Kidney glomerular epithelial cell (primary cell): Measurements from ENCODE around the gene ZDHHC9.

Experiments
- DNase-seq: peaks from one replicate; lab custom pipeline; 2025; lab: John Stamatoyannopoulos, UW

ZDHHC9 gene

DNA sequence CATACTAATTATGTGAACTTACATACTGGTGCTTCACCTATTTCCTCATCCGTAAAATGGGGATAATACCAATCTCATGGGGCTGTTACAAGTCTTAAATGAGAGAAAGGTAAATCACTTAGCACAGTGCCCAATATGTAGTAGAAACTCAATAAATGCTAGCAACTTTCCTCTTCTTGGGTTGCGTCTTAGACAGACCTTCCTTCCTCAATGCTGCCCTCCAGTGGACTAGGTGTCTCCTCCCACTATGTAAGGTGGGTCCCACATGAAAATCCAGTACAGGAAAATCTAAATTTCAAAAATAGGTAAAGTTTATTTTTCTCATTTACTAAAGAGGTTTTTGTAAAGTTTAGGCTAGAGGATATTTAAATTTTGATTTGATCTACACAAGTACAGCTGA, 20.6 kb downstream of the ZDHHC9 start:
- no peak for DNase-seq

DNA sequence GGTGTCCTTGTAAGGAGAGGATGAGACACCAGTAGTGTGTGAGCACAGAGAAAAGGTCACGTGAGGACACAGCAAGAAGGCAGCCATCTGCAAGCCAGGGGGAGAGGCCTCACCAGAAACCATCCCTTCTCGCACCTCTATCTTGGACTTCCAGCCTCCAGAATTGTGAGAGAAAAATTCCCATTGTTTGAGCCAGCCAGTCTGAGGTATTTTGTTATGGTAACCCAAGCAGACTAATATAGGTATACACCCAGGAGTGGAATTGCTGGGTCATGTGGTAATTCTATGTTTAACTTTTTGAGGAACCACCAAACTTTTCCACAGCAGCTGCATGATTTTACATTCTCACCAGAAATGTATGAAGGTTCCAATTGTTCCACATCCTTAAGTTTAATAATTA, 25.6 kb downstream of the ZDHHC9 start:
- DNase-seq = no peak

DNA sequence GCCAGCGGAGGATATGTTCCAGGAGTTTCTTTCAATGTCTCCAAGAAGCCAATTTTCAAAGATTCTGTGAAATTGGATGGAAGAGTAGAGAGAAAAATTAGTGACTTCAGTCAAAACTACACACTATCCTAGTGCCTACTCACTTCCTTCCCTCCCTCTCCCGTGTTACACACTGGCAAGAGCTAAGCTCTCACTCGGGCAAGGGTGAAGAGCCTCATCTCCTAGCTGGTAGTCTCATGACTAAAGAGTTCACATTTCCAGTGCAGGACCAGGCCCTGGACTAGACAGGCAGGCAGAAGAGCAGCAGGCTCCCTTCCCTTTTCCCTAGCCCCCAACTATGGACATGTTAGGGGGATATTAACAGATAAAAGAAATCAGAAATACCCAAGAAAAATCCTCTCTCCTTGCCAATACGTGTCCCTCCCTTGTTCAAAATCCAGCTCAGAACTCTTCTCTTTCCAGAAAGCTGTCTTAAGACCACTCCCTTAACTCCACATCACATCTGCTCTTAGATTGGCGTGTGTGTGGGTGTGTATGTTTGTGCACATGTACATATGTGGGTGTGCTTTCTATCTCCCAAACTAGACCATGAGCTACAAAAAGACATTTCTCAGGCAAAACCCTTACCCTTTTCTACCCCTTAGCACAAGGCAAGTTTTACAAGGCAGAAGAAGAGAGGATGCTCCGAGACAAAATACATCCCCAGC, 29.9 kb downstream of the ZDHHC9 start:
- DNase-seq = no peak

DNA sequence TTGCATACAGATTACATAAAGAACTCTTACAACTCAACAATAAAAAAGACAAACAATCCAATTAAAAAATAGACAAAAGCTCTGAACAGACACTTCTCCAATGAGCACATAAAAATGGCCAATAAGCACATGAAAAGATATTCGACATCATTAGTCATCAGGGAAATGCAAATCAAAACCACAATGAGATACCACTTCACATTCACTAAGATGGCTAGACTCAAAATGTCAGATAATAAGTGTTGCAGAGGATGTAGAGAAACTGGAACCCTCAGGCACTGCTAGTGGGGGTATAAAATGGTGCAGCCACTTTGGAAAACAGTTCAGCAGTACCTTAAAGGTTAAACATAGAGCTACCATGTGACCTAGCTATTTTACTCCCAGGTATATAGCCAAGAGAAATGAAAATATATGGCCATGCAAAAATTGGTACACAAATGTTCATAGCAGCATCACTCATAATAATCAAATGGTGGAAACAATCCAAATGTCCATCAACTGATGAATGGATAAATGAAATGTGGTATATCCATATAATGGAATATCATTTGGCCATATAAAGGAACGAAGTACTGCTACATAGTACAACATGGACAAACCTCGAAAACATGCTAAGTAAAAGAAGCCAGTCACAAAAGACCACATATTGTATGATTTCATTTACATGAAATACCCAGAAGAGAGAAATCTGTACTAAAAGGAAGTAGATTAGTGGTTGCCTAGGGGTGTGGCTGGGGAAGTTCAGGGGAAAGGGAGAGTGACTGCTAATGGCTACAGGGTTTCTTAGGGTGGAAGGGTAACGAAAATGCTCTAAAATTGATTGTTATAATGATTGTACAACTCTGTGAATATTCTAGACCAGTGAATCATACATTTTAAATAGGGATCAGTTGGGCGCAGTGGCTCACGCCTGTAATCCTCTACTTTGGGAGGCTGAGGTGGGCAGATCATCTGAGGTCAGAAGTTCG, 34.6 kb downstream of the ZDHHC9 start:
- DNase-seq = no peak

DNA sequence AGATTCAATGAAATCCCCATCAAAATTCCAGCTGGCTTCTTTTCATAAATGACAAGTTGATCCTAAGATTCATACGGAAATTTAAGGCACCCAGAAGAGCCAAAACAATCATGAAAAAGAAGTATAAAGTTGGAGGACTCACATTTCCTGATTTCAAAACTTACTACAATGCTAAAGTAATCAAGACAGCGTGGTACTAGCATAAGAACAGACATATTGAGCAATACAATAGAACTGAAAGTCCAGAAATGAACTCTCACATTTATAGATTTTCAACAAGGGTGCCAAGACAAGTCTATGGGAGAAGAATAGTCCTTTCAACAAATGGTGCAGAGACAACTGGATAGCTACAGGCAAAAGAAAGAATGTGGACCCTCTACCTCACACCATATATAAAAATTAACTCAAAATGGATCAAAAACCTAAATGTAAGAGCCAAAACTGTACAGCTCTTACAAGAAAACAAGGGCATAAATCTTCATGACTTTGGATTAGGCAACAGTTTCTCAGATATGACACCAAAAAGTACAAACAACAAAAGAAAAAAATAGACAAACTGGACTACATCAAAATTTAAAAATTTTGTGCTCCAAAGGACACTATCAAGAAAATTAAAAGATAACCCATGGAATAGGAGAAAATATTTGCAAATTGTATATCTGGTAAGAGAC, 35.4 kb downstream of the ZDHHC9 start:
- no peak for DNase-seq

DNA sequence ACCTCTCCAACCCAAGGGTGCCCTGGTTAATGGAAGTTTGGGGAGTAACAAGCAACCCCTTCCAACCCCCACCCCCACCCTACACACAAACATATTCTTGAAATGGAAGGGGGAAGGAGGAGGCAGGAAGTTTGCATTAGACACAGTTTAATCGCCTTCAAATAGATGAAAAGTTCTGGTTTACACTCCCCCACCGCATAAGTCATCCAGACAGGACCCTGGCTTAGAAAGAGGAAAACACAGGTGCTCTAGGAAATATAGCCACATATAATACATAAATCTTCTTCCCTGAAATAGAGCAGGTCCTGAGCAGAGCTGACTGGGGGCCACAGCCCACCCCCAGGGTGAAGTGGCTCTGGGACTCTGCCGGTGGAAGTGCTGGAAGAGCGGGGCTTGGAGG, 38.9 kb downstream of the ZDHHC9 start:
- DNase-seq = no peak

DNA sequence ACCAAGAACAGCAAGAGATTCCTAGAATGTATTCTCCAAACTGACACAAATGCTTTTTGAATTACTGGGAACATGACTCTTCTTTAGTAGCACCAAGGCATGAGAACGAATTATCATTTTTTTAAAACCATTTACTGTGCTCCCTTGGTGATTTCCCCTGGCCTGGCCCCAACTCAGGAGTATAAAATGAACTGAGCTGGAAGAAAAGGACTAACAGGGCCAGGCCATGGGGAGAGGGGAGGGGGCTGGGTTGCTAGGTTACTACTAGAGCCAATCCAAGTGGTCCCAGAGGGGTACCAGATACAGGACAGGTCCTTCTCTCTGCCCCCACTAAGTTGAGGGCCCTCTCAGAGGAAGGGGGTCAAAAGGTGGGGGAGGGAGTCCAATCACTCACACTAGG, 40.8 kb downstream of the ZDHHC9 start:
- DNase-seq = no peak

DNA sequence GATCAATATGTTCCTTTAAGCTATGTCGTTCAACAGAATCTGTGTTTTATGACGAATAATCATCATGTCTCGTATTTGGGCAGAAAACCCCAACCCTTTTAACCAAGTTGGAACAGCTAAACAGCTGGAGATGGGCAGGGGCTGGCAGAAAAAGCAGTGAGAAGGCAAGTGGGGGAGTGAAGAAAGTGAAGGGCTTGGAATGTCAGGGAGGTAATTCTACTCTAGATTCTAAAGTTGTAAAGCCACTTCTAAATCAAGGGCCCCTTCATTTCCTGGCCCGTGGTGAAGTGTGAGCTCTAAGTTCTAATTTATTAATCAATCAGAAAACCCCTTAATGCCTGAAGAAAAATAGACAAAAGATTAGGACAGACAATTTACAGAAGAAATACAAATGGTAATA, 43.5 kb downstream of the ZDHHC9 start:
- no peak for DNase-seq

DNA sequence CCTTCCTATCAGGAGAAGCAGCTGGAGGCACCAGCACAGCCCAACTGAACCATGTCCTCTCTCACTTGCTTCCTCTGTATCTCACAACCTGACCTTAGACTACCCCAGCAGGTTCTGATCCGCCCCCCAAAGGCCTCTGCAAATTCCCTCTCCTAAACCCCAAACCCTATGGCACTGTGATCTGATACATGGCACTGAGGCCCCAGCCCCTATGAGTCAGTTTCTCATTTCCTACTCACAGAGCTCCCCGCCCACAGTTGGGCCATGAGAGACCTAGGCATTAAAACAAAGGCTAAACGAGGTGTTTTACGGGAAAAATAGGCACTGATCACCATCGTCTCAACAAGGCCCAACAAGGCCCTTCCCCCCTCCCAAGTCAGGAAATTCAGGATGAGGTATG, 44.8 kb downstream of the ZDHHC9 start:
- DNase-seq = no peak

DNA sequence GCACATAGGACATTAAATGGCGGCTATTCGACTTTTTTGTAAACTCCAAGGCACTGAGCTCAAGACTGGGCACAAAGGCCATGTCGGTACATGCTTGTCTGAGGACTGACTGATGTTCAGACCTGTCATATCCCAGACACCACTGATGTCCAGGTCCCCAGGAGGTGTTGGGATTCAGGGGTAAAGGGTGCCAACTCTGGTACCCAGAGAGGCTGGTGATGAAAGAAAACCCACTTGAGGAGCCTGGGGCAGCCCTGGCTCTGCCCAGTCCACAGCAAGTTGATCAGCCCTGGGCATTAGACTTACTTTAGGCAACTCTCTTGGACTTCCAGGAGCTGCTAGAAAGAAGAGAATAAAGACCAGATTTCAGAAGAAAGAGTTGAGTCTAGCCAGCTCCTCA, 45.2 kb downstream of the ZDHHC9 start:
- DNase-seq = no peak

DNA sequence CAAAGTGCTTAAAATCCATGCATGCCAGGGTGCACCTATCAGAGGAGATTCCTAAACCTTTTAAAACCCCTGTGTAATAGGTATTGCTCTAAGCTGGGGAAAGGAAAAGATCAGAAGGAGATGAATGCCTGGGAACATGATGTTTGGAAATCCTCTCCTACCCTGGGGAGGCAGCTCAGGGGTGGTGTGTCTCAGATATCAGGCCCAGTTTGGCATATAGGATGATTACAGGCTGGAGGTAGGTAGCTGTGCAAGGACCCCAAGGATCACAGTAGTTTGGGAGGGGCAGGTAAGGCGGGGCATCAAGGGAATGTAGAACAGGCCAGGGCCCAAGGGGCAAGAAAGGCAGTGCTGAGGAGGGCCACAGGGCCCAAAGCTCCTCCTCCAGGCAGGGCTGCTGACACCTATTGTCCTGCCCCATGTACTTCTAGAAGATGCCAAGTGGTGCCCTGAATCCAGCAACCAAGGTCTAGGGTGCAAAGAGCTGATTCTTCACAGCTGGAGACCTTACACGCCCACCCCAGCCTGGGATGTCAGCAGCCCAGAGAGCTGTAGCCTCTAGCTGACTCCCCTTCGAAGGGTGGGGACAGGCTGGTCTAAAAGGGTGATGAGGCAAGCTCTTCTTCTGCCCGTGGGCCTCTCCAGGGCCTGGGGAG, 46.3 kb downstream of the ZDHHC9 start:
- DNase-seq = no peak

DNA sequence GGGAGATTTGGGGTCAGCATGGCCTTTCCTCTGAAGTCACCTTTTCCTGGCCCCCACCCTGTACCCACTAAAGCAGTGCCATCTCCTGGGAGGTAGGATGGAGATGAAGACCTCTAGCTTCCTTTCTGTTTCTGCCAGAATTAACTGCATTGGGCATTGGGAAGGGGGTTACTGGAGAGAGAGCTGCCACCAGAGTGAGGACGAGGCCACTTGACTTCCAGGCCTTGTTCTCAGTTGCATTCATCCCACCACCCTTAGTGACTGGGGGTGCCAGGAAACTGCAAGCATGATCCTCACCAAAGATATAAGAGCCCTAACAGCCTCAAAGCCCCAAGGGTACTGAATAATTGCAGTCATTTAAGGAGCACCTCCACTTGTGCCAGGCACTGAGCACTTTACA, 48.1 kb downstream of the ZDHHC9 start:
- DNase-seq = no peak

DNA sequence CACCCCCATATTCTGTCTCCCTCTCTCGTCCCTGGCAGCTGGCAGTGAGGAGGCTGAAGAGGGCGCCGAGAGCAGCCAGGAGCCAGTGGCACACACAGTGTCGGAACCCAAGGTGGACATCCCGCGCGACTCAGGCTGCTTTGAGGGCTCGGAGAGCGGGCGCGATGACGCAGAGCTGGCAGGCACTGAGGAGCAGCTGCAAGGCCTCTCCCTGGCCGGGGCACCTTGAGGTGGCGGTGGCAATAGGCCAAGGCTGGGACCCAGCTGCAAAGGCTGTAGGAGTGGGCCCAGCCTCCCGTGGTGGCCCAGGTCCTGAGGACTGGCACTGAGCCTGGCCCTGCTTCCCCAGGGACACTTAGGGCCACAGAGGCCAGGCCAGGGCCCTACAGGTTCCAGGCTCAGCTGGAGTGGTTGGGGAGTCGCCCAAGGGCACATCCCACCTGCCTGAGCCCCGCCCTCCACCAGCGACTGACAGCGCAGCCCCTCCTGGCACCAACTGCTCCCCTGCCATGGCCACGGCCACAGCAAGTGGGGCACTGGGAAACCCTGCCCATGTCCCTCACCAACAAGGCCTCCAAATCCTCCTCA, 50.0 kb downstream of the ZDHHC9 start:
- no peak for DNase-seq

DNA sequence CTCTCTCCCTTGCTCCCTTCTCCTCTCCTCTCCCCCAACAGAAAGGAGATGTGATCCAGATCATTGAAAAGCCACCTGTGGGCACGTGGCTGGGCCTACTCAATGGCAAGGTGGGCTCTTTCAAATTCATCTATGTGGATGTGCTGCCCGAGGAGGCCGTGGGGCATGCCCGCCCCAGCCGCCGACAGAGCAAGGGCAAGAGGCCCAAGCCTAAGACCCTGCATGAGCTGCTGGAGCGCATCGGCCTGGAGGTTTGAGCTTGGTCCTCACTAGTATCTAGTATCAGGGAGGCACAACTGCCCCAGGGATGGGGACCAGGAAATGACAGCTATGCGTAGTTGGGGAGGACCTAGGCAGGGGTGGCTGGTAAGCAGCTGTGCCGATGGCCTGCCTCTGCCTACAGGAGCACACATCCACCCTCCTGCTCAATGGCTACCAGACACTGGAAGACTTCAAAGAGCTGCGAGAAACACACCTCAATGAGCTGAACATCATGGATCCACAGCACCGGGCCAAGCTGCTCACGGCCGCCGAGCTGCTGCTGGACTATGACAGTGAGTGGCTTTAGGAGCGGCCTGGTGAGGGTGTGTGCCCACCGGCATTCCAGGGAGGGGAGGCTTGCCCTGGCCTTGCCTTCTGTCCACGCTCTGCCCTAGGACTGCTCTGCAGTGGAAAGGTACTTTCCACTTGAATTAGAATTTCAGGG, 50.9 kb downstream of the ZDHHC9 start:
- DNase-seq = no peak

DNA sequence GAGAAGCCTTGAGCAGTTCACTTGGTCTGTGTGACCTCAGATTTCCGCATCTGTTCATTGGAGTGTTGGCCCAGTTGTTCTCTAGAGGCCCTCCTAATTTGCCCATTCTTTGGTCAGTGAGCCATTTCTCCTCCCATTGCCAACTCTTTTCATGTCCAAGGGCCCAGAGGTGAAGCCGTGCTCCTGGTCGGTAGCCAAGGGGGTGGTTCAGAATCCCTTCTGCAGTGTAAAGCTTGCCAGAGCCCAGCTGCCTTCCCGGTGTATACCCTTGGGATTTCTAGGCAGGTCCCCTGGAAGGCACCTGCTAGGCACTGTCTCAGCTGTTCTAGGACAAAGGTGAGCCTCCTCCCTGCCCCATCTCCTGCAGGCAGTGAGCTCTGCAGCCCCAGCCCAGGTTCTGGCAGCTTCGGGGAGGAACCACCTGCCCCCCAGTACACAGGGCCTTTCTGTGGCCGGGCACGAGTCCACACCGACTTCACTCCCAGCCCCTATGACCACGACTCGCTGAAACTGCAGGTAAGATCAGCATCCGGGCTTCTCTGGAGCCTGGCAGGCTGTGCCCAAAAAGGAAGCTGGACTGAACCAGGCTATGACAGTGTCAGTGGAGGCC, 51.6 kb downstream of the ZDHHC9 start:
- DNase-seq = no peak

DNA sequence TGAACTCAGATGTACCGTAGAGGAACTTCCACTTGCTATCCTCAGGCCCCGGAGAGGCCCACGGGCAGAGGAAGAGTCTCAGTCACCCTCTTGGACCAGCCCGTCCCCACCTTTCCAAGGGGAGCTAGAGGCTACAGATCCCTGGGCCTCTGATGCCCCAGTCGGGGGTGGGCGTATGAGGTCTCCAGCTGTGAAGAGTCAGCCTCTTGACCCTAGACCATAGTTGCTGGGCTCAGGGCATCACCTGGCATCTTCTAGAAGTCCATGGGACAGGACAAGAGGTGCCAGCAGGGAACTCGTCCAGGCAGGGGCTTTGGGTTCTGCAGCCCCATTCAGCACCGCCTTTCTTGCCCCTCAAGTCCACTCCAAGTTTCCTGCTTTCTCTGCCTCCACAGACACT, 52.4 kb downstream of the ZDHHC9 start:
- DNase-seq = no peak

DNA sequence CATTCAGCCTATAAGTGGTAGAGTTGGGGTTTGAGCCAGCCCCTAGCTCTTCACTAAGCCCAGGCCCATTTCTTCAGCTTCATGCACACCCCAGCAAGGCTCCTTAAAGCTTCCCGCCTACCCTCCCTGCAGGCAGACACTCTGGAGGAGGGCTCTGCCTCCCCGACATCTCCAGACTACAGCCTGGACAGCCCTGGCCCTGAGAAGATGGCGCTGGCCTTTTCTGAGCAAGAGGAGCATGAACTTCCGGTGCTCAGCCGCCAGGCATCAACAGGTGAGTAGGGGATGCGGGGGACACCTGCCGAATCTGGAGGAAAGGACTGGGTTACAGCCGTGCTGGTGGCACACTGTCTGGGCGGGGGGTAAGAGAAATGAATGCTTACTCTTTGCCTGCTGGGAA, 52.9 kb downstream of the ZDHHC9 start:
- DNase-seq = no peak

DNA sequence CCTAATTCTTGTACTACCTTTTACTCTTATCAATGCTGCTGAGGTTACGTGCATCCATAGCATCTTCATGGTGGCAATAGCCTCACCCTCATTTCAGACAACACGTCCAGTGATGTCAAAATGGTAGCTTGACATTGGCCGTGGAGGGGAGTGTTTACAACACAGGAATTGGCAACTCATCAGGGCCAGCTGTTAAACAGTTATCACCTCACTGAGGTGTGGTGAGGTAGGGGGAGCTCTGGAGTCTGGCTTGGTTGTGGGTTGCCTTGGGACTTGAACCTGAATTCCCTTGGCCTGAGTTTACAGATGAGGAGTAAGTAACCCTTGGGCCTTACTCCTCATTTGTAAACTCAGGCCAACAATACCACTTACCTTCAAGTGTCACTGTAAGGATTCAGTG, 53.5 kb downstream of the ZDHHC9 start:
- no peak for DNase-seq

DNA sequence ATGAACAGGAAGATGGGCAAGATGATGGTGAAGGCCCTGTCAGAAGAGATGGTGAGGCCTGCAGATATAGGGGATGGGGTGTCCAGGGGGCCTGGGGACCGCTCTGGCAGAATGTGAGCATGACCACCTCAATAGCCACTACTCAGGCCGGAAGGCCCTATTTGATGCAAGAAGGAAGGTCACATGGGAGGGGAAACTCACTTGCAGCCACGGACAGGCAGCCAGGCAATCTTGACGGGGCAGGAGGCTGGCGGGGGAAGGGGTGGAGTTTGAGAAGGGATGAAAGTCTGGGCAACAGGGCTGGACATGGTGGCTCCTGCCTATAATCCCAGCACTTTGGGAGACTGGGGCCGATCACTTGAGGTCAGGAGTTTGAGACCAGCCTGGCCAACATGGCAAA, 55.2 kb downstream of the ZDHHC9 start:
- no peak for DNase-seq

DNA sequence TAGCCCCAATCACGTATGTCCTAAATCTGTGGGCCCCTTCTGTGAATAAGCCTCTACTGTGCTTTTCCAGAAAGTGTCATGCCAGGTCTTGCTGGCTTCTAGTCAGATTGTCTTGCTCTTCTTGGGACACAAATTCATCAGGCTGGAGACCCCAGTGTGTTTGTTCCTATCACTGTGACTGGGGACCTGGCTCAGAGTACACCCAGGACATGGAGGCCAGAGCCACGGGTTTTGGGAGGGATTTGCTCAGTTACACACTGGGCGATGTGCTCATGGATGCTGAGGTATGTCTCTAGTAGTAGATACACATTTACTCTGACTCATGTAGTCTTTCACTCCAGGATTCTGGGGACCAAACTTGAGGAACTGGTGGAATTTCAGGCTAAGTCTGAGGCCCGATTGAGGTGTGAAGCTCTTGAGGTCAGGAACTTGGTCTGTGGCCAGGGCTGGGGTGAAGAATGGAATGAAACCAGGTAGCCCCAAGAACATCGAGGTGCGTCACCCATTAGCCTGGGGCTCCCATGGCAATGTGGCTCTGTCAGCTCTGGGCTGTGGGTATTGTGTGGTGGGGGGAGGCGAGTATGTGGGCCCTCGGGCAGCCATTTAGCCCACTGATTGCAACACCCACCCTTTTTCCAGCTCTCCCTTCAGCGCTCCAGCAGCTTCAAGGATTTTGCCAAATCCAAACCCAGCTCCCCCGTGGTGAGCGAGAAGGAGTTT, 56.2 kb downstream of the ZDHHC9 start:
- no peak for DNase-seq
